Measurements from ENCODE around the gene GPR89A.
"Not testable (repeated sequence)": the region's sequence is repeated elsewhere in the genome, so short reads cannot be mapped to it uniquely, and the experiment has no call there.

Gene GPR89A

DNA sequence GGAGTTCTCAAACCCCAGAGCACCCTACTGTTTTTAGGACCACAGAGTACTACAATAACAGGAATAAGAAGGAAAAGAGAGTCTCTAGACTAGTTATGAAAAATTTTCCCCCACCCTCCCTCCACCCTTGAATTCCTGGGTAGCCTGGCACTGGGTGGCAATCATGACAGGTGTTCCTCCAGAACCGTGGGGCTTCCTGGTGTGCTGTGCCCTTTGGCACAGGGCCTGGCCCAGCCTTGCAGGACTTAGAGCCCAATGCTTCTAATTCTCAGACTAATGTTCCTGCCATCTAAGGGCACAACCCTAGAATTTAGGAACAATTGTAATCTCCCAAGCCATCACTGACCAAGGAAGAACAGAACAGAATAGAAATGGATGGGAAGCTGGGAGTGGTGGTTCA, 110.0 kb downstream of the GPR89A start:
- DNase-seq (ENCODE audit: low spot score) = no peak

DNA sequence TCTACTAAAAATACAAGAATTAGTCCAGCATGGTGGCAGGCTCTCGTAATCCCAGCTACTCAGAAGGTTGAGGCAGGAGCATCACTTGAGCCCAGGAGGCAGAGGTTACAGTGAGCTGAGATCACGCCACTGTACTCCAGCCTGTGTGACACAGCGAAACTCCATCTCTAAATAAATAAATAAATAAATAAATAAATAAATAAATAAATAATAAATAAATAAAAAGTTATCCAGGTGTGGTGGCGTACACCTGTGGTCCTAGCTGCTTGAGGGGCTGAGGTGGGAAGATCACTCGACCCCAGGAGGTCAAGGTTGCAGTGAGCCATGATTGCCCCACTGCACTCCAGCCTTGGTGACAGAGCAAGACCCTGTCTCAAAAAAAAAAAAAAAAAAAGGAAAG, 110.7 kb downstream of the GPR89A start:
- not testable (repeated sequence) for DNase-seq (ENCODE audit: low spot score)

DNA sequence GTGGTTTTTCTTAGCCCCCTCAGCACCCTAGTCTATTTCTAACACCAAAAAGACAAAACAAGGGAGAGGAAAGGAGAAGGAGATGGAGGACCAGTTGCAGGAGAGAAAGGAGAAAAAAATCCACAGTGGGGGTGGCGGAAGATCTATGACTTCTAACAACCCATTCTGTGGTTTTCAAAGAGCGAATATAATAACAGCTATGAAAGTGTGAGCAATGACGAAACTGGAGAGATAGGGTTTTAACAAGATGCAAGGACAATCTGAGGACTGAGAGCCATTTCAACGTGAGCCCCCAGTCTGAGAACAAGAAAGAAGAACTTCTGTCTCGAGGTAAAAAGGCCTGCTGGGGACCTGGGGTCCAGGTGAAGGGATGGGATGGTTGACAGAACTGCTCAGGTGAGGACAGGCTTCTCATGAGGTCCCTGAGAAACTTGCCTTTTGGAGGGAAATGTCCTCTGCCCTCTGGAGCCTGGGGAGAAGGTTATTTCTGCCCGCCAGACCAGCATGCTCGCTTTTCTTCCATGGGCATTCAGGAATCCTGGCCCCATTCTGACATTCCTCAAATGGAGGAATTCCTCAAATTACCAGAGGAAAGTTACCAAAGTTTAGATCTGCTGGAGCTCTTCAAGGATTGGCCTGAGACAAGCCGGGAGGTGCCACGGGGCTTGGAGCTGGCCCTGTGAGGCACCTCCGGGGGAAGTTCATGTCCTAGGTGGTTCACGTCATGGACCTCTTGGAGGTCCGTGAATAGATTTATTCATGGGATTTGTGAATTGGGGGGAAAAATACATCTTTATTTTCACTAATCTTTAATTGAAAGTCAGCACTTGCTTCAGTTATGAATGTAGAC, 111.7 kb downstream of the GPR89A start, which contains the start of gene CD160:
CD160 (plus strand) TSS at position 270 of the 850 bp plus-strand sequence. CDS start 8,829 bp downstream, outside the sequence.
- no peak for DNase-seq (ENCODE audit: low spot score)

Measured in SW480 (cell line).